C4-2B (cell line): ENCODE measurements around the gene MATCAP1.

Experiments used
- H3K27ac ChIP-seq: fragments of 450-650 bp; 2 replicates; pipeline ENCODE4 v1.5.1; 2017
- CTCF ChIP-seq: fragments of 450-650 bp; conservative IDR thresholded peaks from 2 replicates; pipeline ENCODE4 v1.5.1; 2017; ENCODE audit warnings: mild to moderate bottlenecking
- ZFX ChIP-seq: fragments of 450-650 bp; IDR thresholded peaks from 2 replicates; pipeline ENCODE4 v1.6.1; 2017

Gene MATCAP1

GRCh38 chr16:67157106-67157748 lies 26.5 kb downstream of the MATCAP1 start:
- TF ChIP-seq CTCF (no peak), ZFX (no peak)
- H3K27ac ChIP-seq, result no peak overlapping the region

GRCh38 chr16:67156143-67156844 lies 27.5 kb downstream of the MATCAP1 start:
- H3K27ac ChIP-seq, result no peak overlapping the region
- TF ChIP-seq CTCF, result no peak
- TF ChIP-seq ZFX, result no peak

DNA sequence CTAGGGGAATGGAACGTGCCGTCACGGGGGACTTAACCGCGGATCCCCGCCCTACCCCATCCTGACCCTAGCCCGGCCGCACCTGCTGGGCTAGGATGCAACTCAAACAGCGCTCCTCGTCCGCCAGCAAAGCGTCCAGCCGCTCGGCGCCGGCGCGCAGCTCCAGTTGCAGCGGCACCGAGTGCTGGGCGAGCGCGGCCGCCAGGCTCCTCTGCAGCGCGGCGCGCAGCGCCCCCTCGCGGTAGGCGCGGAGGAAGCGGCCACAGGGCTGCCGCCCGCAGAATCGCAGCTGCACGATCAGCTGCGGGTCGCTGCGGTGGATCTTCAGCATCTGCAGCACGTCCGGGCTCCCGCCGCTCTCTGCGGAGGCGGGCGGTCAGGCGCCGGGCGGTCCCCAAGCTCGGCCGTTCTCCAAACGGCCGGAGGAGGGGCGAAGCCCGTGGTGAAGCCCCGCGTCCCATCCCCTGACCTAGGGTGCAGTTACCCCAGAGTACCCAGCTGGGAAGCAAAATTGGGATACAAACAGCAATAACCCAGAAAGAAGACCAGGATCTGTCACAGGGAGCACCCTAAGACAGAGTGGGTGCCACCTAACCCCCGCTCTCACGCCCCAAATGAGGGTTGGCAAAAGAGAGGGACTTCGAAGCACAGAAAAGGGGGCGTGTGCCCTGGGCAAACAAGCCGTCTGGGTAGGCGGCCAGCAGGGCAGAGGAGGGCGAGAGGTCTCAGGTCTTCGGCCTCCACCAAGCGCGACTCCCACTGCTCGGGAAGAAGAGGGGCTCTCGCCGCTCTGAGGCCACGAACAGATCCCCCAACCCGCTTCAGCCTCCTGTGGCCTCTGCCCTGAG lies 28.2 kb downstream of the MATCAP1 start:
- no peak overlapping the region for H3K27ac ChIP-seq
- no peak for TF ChIP-seq ZFX
- TF ChIP-seq CTCF, result peak; percentile 99

DNA sequence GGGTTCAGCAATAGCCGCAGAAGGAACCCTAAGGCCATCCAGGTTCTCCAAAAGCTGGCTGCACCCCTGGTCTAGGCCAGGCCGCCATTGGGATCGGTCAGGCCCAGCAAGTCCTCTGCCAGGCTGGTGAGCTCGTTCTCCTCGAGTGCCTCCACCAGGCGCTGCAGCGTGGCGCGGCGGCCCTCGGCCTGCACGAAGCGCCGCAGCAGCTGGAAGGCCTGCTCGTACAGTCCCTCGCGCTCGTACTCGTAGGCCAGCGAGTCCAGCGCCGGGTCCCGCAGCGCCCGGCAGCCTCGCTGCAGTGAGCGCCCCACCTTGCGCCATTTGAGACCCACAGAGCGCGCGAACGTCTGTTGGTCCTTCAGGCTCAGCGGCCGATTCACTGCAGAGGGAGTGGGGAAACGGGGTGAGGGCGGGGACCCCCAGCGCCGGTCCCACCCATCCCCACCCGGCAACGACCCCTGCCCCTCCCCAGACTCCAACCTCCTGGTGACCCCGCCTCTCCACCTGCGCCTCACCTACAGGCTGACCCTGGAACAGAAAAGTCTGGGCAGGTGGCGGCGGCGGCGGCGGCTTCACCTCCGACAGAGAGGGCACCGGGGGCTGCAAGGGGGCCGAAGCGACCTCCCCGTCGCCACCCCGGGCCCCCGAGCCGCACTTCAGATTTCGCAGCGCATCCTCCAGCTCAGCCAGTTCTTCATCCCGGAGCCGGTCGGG lies 29.0 kb downstream of the MATCAP1 start:
- TF ChIP-seq ZFX (no peak), CTCF (no peak)
- H3K27ac ChIP-seq, result no peak overlapping the region

- no peak overlapping the region for H3K27ac ChIP-seq
- TF ChIP-seq ZFX (no peak), CTCF (no peak)
Observed at GRCh38 chr16:67151431-67152097, 32.2 kb downstream of the MATCAP1 start.

DNA sequence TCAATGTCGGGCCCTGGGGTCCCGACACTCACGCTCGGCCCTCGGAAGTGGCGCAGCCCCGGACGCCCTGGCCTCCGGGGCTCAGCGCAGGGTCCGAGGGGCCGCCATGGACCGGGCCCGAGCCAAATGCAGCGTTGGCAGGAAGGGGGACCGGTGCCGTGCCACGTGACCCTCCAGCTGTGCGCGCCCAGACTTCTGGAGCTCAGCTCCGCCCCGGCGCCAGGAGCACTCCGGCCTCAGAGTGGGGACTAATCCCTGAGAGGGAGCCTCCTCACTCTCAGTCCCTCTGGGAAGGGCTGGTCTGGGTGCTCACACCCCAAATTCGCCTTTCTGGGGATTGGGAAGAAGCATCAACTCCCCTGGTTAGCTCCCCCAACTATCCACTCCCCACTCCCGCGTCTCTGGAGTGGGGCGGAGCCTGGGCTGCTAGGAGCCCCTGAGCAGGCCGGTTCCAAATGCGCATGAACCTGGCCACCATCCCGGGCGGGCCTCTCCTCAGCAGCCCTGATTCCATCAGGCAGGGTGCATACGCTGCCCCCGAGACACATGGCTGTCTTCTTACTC lies 32.8 kb downstream of the MATCAP1 start, which contains the start of gene B3GNT9:
TSS of gene B3GNT9 (minus strand) at position 166 of the 564 bp plus-strand sequence. CDS start 513 bp downstream, outside the sequence.
- no peak within 1 kb of the TSS for H3K27ac ChIP-seq

More for the DNA sequence above, 32.8 kb downstream of the MATCAP1 start, which contains the start of gene B3GNT9:
- TF ChIP-seq ZFX (no peak), CTCF (no peak)
